DMS114 treated with DMSO at 0.1 percent for 48 hours (cell line): ENCODE measurements around the gene ABCC1.
"Not testable (repeated sequence)": the region's sequence is repeated elsewhere in the genome, so short reads cannot be mapped to it uniquely, and the experiment has no call there.

Experiments
- DNase-seq: peaks from one replicate; lab custom pipeline; 2025; ENCODE audit not compliant: unreplicated experiment; lab: John Stamatoyannopoulos, UW

Gene ABCC1

DNA sequence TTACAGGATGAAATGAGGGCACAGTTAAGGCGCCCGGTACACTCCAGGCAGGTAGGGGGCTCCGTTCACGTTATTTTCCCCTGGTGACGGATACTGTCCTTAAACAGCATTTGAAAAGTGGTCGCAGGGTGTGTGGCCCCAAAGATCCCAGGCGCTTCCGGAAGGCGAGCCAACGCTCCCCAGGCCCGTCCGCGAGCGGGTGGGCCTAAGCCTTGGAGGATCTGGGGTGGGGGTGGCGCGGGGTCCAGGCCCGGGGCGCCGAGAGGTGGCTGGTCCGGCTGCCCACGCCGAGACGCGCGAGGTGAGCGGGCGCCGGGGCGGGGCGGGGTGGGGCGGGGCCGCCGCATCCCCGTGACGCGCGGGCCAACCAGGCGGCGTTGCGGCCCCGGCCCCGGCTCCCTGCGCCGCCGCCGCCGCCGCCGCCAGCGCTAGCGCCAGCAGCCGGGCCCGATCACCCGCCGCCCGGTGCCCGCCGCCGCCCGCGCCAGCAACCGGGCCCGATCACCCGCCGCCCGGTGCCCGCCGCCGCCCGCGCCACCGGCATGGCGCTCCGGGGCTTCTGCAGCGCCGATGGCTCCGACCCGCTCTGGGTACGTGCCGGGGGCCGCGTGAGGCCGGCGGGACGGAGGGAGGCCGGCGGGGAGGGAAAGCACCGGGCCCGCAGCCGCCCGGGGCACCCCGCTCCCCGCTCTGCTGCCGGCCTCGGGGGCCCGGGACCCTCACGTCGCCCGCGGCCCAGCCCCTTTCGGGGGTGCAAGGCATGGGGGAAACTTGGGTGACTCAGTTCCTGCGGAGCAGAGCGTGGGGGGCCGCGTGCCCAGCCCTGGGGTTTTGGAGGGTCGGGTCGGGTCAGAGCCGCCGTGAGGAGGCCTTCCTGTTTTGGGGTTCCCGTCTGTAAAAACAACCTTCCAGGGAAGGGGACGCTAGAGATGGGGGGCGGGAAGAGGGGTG is at the start of gene ABCC1:
ABCC1 (plus strand) TSS at position 407 of the 951 bp plus-strand sequence; CDS start at position 543, 136 bp downstream.
- DNase-seq: no peak

DNA sequence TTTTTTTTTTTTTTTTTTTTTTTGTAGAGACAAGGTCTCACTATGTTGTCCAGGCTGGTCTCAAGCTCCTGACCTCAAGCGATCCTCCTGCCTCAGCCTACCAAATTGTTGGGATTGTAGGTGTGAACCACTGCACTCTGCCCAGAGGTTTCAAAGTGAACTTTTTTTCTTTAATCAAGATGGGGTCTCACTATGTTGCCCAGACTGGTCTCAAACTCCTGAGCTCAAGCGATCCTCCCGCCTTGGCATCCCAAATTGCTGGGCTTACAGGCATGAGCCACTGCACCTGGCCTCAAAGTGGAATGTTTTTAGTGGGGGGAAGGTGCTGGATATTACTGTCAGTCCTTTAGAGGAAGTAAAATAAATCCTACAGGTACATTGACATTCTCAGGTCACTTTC is 49.1 kb upstream of the ABCC1 start:
- DNase-seq: no peak

DNA sequence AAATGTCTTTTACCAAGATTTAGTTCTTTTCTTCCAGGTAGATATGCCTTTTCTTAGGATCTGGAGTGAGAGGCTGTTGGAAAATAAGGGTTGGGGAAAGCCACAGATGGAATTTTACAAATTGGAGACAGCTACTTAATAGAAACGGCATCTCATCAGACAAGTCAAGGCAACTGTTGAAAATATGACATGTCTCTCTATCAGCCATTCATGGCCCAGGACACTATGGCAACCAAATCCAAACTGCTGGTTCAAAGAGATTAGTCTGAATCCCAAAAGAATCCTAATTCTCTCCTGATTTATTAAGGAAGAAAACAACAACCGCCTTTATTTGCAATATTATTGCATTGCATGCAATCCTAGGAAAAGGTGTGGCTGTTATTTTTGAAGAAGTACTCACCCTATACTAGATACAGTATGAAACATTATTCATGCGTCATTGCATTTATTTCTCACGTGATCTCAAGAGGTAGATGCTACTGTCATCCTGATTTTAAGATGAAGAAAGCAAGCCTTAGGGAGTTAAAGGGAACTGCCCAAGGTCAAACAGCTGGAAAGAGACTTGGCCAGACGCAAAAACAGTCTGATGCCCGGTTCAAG is 48.4 kb upstream of the ABCC1 start:
- no peak for DNase-seq

DNA sequence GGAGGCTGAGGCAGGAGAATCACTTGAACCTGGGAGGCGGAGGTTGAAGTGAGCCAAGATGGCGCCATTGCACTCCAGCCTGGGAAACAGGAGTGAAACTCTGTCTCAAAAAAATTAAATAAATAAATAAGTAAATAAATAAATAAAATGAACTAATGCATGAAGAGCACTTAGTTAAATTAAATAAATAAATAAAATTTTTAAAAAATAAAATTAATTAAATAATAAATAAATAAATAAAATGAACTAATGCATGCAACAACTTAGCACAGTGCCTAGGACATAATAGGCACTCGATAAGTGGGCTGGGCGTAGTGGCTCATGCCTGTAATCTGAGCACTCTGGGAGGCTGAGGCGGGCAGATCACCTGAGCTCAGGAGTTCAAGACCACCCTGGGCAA is 45.5 kb upstream of the ABCC1 start:
- no peak for DNase-seq

DNA sequence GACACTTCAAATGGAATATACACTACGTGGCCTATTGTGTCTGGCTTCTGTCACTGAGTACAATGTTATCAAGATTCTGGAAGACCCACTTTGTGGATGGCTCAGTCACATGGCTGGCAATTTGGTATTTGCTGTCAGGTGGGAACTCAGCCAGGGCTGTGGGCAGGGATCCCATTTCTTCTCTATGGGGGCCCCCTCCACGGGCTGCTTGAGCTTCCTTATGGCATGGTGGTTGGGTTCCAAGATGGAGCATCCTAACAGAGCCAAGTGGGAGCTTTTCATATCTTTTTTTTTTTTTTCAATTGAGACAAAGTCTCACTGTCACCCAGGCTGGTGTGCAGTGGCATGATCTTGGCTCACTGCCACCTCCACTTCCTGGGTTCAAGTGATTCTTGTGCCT is 43.0 kb upstream of the ABCC1 start:
- DNase-seq: no peak

DNA sequence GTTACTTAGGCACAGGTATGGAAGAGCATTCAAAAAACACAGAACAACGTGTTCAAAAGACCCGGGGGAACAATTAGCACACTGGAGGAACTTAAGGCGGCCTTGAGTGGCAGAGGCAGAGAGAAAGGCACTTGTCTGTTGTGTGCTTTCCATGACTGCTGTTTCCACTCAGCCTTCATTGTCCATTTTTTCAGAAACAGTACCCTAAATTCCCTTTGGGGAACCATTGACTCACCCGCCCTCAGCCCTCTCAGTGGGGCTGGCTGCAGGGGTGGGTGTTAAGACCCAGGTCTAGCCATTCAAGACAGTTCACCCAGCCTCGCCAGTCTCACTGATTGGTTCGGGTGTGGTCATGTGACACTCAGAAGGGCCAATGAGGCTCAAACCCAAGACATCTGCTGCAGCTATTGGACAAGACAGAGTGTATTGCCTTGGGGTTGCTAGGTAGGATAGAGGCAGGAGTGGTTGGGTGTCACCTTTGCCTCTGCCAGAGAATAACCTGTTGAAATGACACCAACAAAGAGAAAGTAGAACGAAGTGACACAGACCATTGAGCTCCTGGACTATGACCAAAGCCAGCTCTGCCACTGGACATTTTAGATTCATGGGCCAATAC is 41.4 kb upstream of the ABCC1 start:
- DNase-seq: no peak

DNA sequence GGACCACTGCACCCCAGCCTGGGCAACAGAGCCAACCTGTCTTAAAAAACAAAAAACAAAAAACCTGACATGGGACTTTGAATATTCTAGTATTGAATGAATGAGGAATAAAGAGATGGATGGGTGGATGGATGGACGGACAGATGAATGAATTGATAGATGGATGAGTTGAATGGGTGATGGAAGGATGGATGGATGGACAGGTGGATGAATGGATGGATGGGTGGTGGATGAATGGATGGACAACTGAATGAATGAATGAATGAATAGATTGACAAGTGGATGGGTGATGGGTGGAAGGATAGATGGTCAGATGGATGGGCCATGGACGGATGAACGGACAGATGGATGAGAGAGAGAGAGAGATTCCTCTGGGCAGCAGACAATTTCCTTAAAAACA is 38.2 kb upstream of the ABCC1 start:
- no peak for DNase-seq

GRCh38 chr16:15913046-15913698 is 36.2 kb upstream of the ABCC1 start:
- no peak for DNase-seq

- no peak for DNase-seq
These were observed 33.8 kb upstream of the ABCC1 start for GRCh38 chr16:15915555-15916081.

DNA sequence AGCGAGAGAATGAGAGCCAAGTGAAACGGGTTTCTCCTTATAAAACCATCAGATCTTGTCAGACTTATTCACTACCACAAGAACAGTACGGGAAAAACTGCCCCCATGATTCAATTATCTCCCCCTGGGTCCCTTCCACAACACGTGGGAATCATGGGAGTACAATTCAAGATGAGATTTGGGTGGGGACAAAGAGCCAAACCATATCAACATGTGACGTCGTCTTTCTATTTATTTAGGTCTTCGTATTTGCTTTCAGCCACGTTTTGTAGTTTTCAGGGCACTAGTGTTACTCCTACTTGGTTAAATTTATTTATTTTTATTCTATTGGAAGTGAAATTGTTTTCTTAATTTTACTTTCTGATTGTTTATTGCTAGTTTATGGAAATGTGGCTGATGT is 33.1 kb upstream of the ABCC1 start:
- DNase-seq: no peak

DNA sequence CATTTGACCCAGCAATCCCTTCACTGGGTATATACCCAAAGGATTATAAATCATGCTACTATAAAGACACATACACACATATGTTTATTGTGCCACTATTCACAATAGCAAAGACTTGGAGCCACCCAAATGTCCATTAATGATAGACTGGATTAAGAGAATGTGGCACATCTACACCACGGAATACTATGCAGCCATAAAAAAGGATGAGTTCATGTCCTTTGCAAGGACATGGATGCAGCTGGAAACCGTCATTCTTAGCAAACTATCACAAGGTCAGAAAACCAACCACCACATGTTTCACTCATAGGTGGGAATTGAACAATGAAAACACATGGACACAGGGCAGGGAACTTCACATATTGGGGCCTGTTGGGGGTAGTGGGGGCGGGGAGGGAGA is 31.1 kb upstream of the ABCC1 start:
- not testable (repeated sequence) for DNase-seq

GRCh38 chr16:15919331-15919730 is 30.1 kb upstream of the ABCC1 start:
- no peak for DNase-seq

DNA sequence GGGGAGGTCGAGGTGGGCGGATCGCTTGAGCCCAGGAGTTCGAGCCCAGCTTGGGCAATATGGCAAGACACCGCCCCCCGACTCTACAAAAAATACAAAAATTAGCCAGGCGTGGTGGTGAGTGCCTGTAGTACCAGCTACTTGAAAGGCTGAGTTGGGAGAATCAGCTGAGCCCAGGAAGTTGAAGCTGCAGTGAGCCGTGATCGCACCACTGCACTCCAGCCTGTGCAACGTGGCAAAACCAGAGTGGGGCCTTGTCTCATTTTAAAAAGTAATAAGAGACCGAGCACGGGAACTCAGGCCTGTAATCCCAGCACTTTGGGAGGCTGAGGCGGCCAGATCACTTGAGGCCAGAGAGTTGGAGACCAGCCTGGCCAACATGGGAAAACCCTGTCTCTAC is 24.4 kb upstream of the ABCC1 start:
- no peak for DNase-seq

DNA sequence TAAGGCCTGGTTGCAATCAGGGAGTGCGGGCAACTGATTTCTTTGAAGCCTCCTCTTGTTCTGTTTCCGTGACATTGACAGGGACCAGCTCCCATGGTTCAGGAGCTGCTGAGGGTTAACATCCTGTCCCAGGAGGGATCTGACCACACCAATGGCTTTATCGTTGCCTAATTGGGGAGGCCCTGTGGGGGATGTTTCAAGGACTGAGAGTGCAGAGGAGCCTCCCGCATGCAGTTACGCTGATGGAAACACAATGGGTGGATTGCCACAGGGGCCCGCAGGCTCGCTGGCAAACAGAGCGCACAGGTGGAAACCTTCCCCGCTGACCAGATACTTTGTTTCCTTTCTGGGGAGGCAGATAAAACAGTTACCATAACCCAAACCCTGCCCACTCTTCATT is 23.8 kb upstream of the ABCC1 start:
- no peak for DNase-seq

GRCh38 chr16:15928261-15929104 is 20.9 kb upstream of the ABCC1 start:
- DNase-seq: no peak

GRCh38 chr16:15932939-15933338 is 16.5 kb upstream of the ABCC1 start:
- no peak for DNase-seq

GRCh38 chr16:15933781-15934180 is 15.6 kb upstream of the ABCC1 start:
- DNase-seq: no peak

GRCh38 chr16:15934991-15935390 is 14.4 kb upstream of the ABCC1 start:
- DNase-seq: no peak

DNA sequence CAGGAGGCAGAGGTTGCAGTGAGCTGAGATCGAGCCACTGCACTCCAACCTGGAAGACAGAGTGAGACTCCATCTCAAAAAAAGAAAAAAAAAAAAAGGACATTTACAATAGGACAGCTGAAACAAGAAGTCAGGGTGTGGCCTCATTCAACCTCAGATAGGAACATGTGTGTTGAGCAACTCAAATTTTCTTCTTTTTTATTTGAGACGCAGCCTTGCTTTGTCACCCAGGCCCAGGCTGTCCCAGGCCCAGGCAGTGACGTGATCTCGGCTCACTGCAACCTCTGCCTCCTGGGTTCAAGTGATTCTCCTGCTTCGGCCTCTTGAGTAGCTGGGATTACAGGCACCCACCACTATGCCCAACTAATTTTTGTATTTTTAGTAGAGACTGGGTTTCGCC is 12.6 kb upstream of the ABCC1 start:
- DNase-seq: not testable (repeated sequence)

GRCh38 chr16:15942931-15943690 is 6.3 kb upstream of the ABCC1 start:
- DNase-seq: no peak
